Kidney glomerular epithelial cell (primary cell): ENCODE results near the gene FANCD2.
A peak's percentile ranks its signal among the peaks of the same experiment; 100 is the strongest.
"Not testable (repeated sequence)": the region's sequence is repeated elsewhere in the genome, so short reads cannot be mapped to it uniquely, and the experiment has no call there.

Experiments
- DNase-seq: peaks from one replicate; lab custom pipeline; 2025; lab: John Stamatoyannopoulos, UW

FANCD2 gene

DNA sequence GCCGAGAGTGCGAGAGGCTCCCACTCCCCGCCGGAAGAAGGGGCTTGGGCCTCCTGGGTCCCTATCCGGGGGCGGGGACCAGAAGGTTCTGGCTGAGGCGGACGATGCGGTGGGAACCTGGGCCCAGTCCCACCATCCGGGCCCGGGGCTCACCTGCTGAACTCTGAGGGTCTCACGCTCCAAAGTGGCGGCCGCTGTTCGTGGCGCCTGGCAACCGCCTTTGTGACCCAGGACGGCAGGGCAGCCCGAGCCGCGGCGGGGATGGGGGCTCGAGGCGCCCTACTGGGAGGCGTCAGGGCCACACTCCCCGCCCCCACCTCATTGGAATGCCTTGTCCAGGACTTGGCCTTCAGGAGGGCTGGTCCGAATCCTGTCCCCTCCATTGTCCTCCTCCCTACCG, 81.9 kb downstream of the FANCD2 start, which contains the start of gene FANCD2OS:
TSS of gene FANCD2OS (minus strand) at position 165 of the 400 bp plus-strand sequence. CDS start 3,481 bp downstream, outside the sequence.
- no peak for DNase-seq

- DNase-seq, result peak; percentile 96
Observed at GRCh38 chr3:10115326-10116137, 89.3 kb downstream of the FANCD2 start, which contains the start of gene BRK1. TSS of gene BRK1 (plus strand) at chr3:10115675. CDS start at chr3:10115702, 27 bp downstream.

DNA sequence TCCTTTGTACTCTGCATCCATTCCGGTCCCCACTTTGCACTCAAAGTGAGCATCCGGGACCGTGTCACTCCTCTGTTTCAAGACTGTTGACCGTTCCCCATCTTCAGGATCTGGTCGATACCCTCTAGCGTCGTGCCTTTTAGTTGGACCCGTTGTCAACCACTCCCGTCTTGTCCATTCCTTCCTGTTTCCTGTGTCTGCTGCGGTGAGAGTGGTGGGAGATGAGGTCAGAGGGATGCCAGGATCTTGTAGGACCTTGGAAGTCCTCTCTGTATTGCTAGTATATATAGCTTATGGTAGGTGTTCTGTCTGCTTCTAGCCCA, 89.9 kb downstream of the FANCD2 start:
- DNase-seq, result peak; percentile 20

GRCh38 chr3:10116928-10117327, 90.7 kb downstream of the FANCD2 start:
- no peak for DNase-seq

- DNase-seq, result no peak
Observed at GRCh38 chr3:10119376-10119775, 93.1 kb downstream of the FANCD2 start.

GRCh38 chr3:10121064-10121463, 94.8 kb downstream of the FANCD2 start:
- DNase-seq, result no peak

- no peak for DNase-seq
Observed at GRCh38 chr3:10122724-10123123, 96.5 kb downstream of the FANCD2 start.

DNA sequence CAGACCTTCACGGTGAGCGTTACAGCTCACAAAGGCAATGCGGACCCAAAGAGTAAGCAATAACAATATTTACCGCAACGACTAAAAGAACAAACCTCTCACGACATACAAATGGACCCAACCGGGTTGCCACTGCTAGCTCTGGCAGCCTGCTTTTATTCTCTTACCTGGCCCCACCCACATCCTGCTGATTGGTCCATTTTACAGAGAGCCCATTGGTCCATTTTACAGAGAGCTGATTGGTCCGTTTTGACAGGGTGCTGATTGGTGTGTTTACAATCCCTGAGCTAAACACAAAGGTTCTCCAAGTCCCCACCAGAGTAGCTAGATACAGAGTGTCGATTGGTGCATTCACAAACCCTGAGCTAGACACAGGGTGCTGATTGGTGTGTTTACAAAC, 109.6 kb downstream of the FANCD2 start:
- not testable (repeated sequence) for DNase-seq

- DNase-seq, result no peak
Observed at GRCh38 chr3:10136426-10137005, 110.3 kb downstream of the FANCD2 start.

GRCh38 chr3:10137178-10137577, 110.9 kb downstream of the FANCD2 start:
- DNase-seq, result peak; percentile 11

DNA sequence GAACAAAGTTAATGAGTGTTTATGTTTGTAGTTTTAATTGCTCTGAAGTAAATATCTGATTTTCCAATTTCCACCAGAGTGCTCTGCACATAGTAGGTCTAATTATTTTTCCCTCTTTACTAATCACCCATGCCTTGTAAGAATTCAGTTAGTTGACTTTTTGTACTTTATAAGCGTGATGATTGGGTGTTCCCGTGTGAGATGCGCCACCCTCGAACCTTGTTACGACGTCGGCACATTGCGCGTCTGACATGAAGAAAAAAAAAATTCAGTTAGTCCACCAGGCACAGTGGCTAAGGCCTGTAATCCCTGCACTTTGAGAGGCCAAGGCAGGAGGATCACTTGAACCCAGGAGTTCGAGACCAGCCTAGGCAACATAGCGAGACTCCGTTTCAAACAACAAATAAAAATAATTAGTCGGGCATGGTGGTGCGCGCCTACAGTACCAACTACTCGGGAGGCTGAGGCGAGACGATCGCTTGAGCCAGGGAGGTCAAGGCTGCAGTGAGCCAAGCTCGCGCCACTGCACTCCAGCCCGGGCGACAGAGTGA, 114.8 kb downstream of the FANCD2 start:
- DNase-seq, result no peak

GRCh38 chr3:10142707-10143560, 116.7 kb downstream of the FANCD2 start:
- DNase-seq, result no peak

DNA sequence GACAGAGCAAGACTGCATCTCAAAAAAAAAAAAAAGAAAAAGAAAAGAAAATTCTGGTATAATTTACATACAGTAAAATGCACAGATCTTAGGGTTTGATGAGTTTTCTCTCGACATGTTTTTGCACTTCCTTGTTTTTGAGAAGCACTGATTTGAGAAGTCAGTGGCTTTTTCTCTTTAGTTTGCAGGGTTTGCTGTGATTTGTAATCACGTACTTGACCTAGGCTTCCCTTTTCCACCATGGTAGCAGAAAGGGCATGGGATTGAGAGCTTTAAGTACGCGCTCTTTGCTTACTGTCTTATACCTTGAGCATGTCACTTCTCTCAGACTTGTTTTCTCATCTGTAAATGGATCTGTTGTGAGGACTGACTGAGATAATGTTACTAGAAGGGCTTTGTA, 119.4 kb downstream of the FANCD2 start:
- DNase-seq, result no peak

DNA sequence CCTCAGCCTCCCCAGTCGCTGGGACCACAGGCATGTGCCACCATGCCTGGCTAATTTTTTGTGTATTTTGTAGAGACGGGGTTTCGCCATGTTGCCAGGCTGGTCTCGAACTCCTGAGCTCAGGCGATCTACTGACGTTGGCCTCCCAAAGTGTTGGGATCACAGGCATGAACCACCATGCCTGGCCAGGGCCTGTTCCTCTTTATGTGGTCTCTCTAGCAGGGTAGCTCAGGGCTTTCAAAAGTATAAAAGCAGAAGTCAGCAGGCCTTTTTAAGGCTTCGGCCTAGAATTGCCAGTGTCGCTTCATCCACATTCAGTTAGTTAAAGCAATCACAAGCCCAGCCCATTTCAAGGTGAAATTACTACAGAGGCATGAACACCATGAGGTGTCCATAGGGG, 123.0 kb downstream of the FANCD2 start:
- no peak for DNase-seq

- no peak for DNase-seq
Observed at GRCh38 chr3:10150987-10151386, 124.8 kb downstream of the FANCD2 start.
